NCI-H1048 (cell line): ENCODE measurements around the gene MYADM.
"Not testable (repeated sequence)": the region's sequence is repeated elsewhere in the genome, so short reads cannot be mapped to it uniquely, and the experiment has no call there.

ENCODE experiments used
- DNase-seq: peaks from one replicate; lab custom pipeline; 2025; lab: John Stamatoyannopoulos, UW

MYADM gene

DNA sequence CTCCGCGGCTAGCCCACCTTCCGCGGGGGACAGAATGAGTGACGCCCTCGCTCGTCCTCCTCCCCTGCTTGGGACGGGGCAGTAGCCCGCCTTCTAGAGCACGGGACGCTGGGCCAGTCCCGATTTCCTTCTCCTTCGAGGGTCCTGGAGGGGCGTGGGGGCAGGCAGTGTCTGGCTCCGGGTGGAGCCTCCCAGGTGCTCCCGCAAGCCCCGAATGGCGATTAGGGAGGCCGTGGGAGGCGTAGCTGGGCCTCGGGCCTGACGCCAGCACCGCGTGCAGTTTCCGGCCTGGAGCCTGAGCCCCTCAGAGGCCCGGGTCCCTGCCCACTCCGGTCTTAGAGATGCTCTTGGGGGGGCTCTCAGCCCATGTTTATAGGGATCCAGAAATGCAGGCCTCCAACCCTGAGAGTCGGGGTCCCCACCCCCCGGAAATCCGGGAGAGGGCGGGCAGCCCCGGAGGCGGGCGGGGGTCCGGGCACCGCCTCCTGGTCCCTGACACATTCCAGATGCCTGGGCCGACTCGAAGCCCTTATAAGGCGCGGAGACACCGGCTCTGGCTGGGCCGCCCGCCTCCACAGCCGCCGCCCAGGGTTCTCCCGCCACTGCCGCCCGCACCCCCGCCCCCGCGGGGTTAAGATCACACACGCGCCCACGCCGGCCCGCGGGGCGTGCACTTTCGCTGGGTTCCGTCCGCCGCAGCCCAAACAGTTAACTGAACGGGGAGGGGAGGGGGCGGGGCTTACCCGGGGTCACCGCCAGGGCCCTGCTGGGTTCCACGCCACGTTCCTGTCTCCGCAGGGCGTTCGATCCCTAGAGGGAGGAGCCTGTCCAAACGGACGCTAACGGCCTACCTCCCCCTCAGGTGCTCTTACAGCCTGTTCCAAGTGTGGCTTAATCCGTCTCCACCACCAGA lies 1.5 kb downstream of the MYADM start:
- DNase-seq = peak; percentile 9

DNA sequence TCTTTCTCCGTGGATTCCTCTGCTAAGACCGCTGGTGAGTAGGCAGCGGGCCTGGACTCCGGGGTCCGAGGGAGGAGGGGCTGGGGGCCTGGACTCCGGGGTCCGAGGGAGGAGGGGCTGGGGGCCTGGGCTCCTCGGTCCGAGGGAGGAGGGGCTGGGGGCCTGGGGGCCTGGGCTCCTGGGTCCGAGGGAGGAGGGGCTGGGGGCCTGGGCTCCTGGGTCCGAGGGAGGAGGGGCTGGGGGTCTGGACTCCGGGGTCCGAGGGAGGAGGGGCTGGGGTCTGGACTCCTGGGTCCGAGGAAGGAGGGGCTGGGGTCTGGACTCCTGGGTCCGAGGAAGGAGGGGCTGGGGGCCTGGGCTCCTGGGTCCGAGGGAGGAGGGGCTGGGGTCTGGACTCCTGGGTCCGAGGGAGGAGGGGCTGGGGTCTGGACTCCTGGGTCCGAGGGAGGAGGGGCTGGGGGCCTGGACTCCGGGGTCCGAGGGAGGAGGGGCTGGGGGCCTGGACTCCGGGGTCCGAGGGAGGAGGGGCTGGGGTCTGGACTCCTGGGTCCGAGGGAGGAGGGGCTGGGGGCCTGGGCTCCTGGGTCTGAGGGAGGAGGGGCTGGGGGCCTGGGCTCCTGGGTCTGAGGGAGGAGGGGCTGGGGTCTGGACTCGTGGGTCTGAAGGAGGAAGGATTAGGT lies 2.3 kb downstream of the MYADM start:
- not testable (repeated sequence) for DNase-seq

DNA sequence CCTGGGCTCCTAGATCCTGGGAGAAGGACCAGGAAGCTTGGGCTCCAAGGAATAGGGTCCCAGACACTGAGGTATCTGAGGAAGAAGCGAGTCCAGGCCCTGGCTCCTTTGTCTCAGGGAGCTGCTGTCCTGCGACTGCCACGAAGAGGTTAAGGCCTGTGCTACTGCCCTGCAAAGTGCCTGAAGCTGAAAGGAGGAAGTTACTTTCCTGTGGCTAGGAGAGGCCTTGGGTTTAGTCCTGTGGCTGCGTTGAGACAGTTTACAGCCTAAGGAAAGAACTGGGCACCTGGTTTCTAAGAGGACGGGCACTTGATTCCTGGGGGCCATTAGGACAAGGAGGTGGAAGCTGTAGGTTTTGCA lies 2.8 kb downstream of the MYADM start:
- no peak for DNase-seq

DNA sequence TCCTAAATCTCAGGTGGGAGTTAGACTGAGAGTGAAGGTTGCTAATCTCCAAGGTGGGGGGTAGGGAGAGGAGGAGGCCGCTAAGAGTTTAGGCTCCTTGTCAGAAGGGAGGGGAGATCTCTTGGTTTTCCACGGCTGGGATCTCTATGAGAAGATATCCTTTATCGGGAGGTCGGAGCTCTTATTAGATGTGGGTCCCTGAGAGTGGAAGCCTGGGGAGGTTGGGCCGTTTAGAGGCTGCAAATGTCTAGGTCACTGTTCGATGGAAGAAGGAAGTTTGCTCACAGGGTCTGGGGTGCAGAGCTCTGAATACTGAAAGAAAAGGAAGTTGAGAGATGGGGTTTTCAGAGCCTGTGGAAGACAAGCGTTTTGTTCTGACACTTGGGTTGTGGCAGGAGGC lies 3.8 kb downstream of the MYADM start:
- no peak for DNase-seq

DNA sequence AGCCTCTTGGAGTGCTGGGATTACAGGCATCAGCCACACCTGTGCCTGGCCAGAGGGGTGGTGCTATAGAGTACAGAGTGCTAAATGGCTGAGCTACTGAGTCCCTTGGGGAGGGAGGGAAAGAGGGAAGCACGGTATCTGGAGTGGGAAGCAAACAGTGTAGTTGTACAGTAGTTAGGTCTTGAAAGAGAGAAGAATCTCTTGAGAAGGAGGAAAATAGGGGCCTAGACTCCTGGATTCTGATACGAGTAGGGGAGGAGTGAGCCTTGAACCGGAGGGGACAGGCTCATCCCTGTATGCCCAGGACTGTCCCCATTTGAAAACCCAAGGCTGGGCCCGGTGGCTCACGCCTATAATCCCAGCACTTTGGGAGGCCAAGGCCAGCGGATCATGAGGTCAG lies 5.1 kb downstream of the MYADM start:
- no peak for DNase-seq

DNA sequence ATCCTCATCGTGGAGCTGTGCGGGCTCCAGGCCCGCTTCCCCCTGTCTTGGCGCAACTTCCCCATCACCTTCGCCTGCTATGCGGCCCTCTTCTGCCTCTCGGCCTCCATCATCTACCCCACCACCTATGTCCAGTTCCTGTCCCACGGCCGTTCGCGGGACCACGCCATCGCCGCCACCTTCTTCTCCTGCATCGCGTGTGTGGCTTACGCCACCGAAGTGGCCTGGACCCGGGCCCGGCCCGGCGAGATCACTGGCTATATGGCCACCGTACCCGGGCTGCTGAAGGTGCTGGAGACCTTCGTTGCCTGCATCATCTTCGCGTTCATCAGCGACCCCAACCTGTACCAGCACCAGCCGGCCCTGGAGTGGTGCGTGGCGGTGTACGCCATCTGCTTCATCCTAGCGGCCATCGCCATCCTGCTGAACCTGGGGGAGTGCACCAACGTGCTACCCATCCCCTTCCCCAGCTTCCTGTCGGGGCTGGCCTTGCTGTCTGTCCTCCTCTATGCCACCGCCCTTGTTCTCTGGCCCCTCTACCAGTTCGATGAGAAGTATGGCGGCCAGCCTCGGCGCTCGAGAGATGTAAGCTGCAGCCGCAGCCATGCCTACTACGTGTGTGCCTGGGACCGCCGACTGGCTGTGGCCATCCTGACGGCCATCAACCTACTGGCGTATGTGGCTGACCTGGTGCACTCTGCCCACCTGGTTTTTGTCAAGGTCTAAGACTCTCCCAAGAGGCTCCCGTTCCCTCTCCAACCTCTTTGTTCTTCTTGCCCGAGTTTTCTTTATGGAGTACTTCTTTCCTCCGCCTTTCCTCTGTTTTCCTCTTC lies 6.3 kb downstream of the MYADM start:
- DNase-seq = no peak

DNA sequence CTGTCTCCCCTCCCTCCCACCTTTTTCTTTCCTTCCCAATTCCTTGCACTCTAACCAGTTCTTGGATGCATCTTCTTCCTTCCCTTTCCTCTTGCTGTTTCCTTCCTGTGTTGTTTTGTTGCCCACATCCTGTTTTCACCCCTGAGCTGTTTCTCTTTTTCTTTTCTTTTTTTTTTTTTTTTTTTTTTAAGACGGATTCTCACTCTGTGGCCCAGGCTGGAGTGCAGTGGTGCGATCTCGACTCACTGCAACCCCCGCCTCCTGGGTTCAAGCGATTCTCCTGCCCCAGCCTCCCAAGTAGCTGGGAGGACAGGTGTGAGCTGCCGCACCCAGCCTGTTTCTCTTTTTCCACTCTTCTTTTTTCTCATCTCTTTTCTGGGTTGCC lies 6.9 kb downstream of the MYADM start:
- DNase-seq = no peak

DNA sequence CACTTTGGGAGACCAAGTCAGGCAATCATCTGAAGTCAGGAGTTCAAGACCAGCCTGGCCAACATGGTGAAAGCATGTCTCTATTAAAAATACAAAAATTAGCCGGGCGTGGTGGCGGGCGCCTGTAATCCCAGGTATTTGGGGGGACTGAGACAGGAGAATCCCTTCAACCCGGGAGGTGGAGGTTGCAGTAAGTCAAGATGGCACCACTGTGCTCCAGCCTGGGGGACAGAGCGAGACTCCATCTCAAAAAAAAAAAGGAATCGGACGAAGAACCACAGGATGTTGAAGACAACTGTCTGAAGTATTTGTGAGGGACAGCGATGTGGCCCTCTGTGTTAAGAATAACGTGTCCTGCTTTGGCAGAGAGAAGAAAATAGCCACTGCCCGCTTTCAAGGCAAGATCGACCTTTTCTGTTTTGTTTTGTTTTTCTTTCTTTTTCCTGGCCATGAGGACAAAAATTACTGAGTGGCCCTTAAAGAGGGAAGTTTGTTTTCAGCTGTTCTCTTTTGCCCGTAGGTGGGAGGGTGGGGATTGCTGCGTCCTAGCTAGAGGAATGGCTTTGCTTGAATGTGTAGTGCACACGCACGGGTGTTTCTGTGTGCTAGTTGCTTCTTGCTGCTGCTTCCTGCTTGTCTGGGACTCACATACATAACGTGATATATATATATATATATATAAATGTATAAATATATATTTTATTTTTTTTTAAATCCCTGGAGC lies 8.1 kb downstream of the MYADM start:
- no peak for DNase-seq

DNA sequence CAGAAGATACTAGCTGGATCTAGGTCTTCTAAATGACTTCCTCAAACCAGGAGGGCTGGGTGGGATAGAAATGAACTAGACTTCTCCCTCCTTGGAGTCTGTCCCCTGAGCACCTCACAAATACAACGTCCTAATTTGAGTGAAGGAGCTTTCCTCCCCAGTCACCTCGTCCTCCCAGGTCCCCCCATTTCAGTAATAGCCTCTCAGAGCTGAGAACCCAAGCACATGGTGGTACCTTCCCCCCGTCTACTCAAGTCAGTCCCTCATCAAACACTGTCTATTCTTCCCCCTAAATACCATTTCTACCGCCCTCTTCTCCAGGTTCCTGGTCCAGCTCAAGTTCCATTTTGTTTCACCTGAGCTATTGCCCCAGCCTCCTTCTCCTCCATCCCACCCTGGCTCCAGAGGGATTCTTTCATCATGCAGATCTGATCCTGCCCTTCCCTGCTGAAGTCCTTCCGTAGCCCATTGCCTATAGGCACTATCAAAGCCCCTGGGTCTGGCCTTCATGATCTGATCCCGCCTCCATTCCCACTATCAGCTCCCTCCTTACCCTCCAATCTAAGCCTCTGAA lies 9.1 kb downstream of the MYADM start:
- no peak for DNase-seq

DNA sequence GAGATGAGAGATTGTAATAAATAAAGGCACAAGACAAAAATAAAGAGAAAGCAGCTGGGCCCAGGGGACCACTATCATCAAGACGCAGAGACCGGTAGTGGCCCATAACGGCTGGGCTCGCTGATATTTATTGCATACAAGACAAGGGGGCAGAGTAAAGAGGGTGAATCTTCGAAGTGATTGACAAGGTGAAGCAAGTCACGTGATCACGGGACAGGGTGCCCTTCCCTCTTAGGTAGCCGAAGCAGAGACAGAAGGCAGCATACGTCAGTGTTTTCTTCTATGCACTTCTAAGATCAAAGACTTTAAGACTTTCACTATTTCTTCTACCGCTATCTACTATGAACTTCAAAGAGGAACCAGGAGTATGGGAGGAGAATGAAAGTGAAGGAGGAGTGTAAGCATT lies 9.7 kb downstream of the MYADM start:
- no peak for DNase-seq

DNA sequence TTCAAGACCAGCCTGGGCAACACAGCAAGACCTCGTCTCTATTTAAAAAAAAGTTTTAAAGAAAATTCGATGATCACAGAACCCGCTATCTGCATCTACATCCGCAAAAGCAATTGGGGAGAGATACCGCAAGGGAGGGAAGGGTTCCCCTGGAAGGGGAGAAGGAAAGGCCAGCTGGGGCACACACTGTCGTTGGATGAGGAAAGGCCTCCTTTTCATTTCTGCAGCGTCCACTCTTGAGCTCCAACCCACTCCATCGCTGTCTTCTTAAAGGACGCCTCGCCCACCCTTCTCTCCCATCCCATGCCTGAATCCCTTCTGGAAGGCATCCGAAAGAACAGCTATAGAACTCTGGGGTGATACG lies 11.1 kb downstream of the MYADM start:
- DNase-seq = no peak

DNA sequence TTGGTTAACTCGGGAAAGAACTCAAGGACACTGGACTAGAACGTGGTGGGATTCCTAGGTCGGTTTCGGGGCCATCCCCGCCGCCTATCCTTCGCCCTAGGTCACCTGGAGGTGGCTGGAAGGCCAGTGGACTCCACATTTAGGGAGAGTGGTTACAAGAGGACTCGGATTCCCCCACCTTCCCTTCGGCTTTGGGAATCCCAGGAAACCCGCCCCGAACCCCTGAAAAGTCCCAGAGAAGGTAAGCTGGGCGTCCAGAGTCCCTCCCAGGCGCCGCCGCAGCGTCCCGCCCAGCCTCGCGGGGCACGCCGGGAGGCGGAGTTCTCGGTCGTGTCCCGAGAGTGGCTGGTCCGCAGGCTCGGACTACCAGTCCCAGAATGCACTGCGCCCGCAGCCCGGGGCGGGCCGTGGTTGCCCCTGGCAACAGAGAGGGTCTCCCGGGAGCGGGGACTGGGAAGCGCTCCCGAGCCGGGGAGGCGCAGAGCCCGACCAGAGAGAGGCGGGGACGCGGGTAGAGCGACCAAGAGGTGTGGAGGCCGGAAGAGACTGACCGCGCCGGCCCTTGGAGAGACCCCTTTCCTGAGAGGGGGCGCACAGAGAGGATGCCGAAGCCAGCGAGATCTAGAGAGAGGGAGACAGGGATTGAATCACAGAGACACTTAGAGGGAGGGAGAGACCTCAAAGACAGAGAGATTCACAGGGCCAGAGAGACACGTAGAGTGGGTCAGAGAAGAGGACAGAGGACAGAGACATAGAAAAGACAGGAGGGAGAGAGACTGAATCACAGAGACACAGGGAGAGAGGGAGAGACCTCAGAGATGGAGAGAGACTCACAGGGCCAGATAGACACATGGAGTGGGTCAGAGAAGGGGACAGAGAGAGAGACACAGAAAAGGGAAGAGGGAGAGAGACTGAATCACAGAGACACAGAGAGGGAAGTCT lies 11.7 kb downstream of the MYADM start:
- DNase-seq = peak; percentile 55

DNA sequence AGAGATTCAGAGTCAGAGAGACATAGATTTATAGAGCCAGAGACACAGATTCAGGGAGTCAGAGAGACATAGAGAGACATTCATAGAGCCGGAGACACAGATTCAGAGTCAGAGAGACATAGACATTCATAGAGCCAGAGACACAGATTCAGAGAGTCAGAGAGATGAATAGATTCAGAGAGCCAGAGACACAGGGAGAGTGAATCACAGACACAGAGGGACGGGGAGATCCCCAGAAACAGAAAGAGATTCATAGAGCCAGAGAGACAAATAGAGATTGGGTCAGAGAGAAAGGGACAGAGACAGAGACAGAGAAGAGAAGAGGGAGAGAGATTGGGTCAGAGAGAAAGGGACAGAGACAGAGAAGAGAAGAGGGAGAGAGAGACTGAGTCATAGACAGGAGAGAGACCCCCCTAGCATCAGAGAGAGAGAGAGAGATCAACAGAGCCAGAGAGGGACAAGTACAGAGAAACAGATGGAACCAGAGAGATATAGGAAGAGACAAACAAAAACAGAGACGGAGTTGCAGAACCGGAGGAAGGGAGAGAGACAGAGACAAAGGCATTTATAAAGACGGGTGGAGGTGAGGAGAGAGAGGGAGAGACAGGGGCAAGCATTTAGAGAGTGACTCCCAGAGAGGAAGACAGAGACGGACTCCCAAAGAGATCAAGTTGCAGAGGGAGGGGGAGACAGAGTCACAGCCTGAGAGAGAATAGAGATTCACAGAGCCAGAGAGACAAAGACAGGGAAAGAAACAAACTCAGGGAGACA lies 13.2 kb downstream of the MYADM start:
- DNase-seq = no peak

DNA sequence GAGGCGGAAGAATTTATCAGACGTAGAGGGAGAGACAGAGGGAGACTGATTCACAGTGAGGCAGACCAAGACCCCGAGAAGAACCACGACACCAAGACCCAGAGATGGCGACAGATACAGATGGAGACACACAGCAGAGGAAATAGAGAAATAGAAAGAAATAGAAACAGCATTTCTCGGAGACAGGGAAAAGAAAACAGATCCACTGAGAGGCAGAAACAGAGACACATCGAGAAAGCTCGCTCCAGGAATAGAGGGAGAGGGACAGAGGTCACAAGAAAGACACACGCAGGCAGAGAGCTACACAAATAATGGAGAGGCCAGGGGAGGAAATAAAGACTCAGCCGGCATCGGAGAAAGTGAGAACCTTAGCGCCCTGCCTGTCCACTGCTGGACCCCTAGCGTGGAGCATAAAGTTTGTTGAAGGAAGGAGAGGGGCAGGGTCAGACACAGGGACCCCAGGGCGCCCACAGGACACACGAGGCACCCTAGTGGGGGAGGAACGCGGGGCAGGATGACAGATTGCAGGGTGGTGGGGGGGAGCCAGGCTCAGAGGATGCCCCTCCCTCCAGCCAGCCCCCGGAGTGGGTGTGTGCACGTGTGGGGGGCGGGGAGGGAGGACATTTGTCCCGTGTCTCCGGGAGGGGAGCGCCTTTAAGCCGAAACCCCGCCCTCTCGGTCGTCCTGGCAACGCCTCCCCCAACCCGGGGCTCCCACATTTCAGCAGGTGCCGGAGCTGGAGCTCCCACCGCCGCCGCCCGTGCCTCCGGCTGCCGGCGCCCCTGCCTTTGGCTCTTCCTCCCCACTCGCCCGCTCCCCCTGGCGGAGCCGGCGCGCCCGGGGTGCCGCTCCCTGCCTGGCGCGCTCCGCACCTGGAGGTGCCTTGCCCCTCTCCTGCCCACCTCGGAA lies 14.1 kb downstream of the MYADM start, which contains the start of gene PRKCG:
Gene PRKCG, plus strand, starts transcription at position 716 of the 909 bp plus-strand sequence. CDS start 298 bp downstream, outside the sequence.
- DNase-seq = peak; percentile 1

DNA sequence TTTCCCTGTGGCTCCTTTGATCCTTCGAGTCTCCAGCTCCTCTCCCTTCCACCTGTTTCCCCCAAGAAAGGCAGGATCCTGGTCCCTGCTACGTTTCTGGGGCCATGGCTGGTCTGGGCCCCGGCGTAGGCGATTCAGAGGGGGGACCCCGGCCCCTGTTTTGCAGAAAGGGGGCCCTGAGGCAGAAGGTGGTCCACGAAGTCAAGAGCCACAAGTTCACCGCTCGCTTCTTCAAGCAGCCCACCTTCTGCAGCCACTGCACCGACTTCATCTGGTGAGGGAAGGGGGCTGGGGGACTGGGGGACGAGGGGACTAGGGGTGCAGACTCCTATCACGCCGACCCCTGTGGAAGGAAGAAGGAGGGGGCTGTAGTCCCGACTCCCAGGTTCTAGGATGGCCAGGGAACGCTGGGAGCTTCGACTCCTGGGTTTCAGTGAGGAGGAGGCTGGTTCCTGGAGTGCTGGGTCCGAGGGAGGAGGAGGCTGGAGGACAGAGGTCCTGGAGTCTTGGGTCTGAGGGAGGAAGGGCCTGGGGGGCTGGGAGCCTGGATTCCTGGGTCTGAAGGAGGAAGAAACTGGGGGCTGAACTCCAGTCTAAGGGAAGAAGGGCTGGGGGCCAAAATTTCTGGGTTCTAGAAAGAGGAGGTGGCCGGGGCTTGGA lies 14.8 kb downstream of the MYADM start:
- DNase-seq = no peak

DNA sequence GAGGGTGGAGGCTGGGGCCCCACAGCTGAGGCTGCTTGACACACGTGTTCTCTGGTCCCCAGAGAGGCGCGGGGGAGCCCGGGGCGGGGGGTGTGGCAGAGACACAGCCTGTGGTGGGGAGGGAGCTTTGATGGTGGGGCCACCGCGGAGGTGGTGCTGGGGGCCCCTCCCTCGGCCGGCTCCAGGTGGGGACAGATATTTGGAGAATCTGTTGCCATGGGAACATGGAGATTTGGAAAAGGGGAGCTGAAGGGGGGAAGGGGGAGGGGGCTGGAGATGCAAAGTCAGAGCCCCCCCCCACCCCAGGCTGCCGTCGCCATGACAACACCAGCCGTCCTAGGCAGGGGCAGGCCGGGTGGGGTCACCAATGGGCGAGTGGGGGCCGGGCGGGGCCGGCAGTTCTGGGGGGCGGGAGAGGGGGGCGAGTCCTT lies 15.6 kb downstream of the MYADM start:
- DNase-seq = no peak

DNA sequence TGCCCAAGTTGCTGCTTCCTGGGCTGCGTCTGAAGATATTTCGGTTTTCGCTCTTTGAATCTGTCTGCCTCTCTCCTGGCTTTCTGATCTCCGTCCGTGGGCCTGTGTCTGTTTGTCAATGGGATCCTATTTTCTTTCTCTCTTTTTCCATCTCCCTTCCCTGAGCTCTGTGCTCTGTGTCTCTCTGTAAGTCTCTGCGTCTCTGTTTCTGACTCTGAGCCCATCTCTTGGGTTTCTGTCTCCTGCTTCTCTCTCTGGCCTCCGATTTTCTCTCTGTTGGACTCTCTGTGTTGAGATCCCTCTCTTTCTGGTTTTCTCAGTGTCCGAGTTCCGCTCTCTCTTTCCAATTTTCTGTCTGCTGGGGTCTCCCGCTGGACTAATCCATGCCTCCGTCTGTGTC lies 16.1 kb downstream of the MYADM start:
- DNase-seq = no peak

DNA sequence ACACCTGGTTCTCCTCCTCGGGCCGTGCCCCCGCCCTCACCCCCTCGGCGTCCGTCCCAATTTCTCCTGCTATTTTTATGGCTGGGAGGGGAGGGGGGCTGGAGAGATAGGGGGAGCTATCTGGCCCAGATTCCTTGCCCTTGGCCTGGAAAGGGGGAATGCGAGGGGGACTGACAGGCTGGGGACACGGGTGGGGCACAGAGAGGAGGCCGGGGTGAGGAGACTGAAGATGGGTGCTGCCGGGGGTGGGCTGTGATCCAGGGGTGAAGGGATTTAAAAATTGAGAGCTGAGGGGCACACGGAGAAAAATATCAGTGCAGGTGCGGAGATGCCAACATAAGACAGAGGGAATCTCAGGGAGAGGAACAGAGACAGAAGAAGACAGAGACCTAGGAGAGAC lies 16.6 kb downstream of the MYADM start:
- no peak for DNase-seq
